ENCODE results near the gene ABCA2.

GRCh38 chr9:136958473-136958872 lies 69.6 kb downstream of the ABCA2 start:
- TF ChIP-seq CTCF (IDR thresholded peaks at IDR 0.05) (no peak), POLR2AphosphoS5 (IDR thresholded peaks at IDR 0.05; ENCODE audit: low read depth, low read length) (no peak), SIN3A (IDR thresholded peaks at IDR 0.05; ENCODE audit: borderline replicate concordance, insufficient read depth, low read depth, low read length) (no peak), TCF7L2 (IDR thresholded peaks at IDR 0.05; ENCODE audit: low read depth, low read length) (no peak), REST (IDR thresholded peaks at IDR 0.05; ENCODE audit: insufficient read depth in 1 of 2, low read depth in 2 of 2, low read length in 1 of 2) (no peak)
